T-helper 2 cell treated with Interferon-gamma antibody and Interleukin-4, amounts not matched to agents 100 ng/mL and 5 ng/mL, for 36 hours (primary cell): ENCODE measurements around the gene HNRNPF. TPM values are rescaled to one million over a fixed set of nuclear protein-coding genes. Genes with fewer than 3 reads are reported as not detected.

Source experiments
- intact Hi-C: fragments of 100-400 bp; cut with micrococcal nuclease; formaldehyde crosslinking; loops from one replicate; pipeline ENCODE4 v1.15.1; 2023
- total RNA-seq: library from RNA; stranded (reverse); gene quantifications from 2 replicates; pipeline ENCODE4 v1.2.3, GENCODE V29; 2022

Gene HNRNPF
- total RNA-seq, 1 donor from 2014 or later, result 512 TPM

GRCh38 chr10:43377424-43377883 lies 31.5 kb downstream of the HNRNPF start:
- intact Hi-C loops, result no loop called here

- intact Hi-C loops, result no loop called here
Observed at GRCh38 chr10:43376828-43377423, 32.1 kb downstream of the HNRNPF start.

- intact Hi-C loops, result no loop called here
Observed at GRCh38 chr10:43376046-43376635, 32.8 kb downstream of the HNRNPF start.

- intact Hi-C loops, result no loop called here
Observed at GRCh38 chr10:43375401-43376020, 33.5 kb downstream of the HNRNPF start.

- intact Hi-C loops, result no loop called here
Observed at GRCh38 chr10:43374194-43374593, 34.8 kb downstream of the HNRNPF start.

- intact Hi-C loops, result no loop called here
Observed at GRCh38 chr10:43373461-43373860, 35.5 kb downstream of the HNRNPF start.

- intact Hi-C loops, result no loop called here
Observed at GRCh38 chr10:43372765-43373361, 36.1 kb downstream of the HNRNPF start.

- intact Hi-C loops, result no loop called here
Observed at GRCh38 chr10:43371418-43371817, 37.6 kb downstream of the HNRNPF start, which contains the start of gene FXYD4. FXYD4 (plus strand) TSS chr10:43371636; CDS start chr10:43373747, 2,111 bp downstream.

GRCh38 chr10:43370671-43371215 lies 38.2 kb downstream of the HNRNPF start:
- intact Hi-C loops, result no loop called here

- intact Hi-C loops, result loop anchor here (10.0 kb wide), 1 partner anchor 225 kb away; no protein-coding TSS in a partner anchor
Observed at GRCh38 chr10:43369921-43370320, 39.1 kb downstream of the HNRNPF start.

- intact Hi-C loops, result loop anchor here (10.0 kb wide), 1 partner anchor 230 kb away; no protein-coding TSS in a partner anchor
Observed at GRCh38 chr10:43365001-43365400, 44.0 kb downstream of the HNRNPF start.

- intact Hi-C loops, result loop anchor here (1.0 to 10.0 kb wide), 9 partner anchors 35 to 1595 kb away; partner anchors contain the start of genes CSGALNACT2, HNRNPF, RASSF4 and ZNF32
Observed at GRCh38 chr10:43362191-43362839, 46.7 kb downstream of the HNRNPF start.

- intact Hi-C loops, result loop anchor here (1.0 to 10.0 kb wide), 10 partner anchors 29 to 1596 kb away; partner anchors contain the start of genes CSGALNACT2, HNRNPF, RASSF4 and ZNF32
Observed at GRCh38 chr10:43361547-43362190, 47.3 kb downstream of the HNRNPF start.

- intact Hi-C loops, result loop anchor here (2.0 to 10.0 kb wide), 4 partner anchors 27 to 1597 kb away; partner anchors contain the start of gene RASSF4
Observed at GRCh38 chr10:43360086-43360485, 48.9 kb downstream of the HNRNPF start.

GRCh38 chr10:43355749-43356371 lies 53.1 kb downstream of the HNRNPF start:
- intact Hi-C loops, result no loop called here

- intact Hi-C loops, result no loop called here
Observed at GRCh38 chr10:43354879-43355380, 54.1 kb downstream of the HNRNPF start.

- intact Hi-C loops, result no loop called here
Observed at GRCh38 chr10:43354330-43354635, 54.7 kb downstream of the HNRNPF start.

- intact Hi-C loops, result no loop called here
Observed at GRCh38 chr10:43353495-43354329, 55.3 kb downstream of the HNRNPF start.

- intact Hi-C loops, result no loop called here
Observed at GRCh38 chr10:43352951-43353350, 56.0 kb downstream of the HNRNPF start.
